Keratinocyte (primary cell): ENCODE results near the gene ARL15.

Source experiments
- EZH2 ChIP-seq: IDR thresholded peaks from one replicate; pipeline ENCODE4 v1.6.1; 2012; ENCODE audit warnings: inconsistent platforms, mild to moderate bottlenecking, low read length, moderate library complexity
- TF ChIP-seq, protein P1 (sequence below), 3 experiments: IDR thresholded peaks in 1 of 3; conservative IDR thresholded peaks in 1 of 3; optimal IDR thresholded peaks in 1 of 3; 2 replicates in 2 of 3; 3 replicates in 1 of 3; pipeline versions ENCODE3 to v1.5.1; 2011; ENCODE audit warnings: low read length in 3 of 3, mild to moderate bottlenecking in 3 of 3, moderate library complexity in 2 of 3, control low read depth in 1 of 3, inconsistent platforms in 1 of 3; ENCODE audit not compliant: insufficient read depth in 2 of 3; ENCODE audit errors: extremely low read depth in 1 of 3

DNA sequence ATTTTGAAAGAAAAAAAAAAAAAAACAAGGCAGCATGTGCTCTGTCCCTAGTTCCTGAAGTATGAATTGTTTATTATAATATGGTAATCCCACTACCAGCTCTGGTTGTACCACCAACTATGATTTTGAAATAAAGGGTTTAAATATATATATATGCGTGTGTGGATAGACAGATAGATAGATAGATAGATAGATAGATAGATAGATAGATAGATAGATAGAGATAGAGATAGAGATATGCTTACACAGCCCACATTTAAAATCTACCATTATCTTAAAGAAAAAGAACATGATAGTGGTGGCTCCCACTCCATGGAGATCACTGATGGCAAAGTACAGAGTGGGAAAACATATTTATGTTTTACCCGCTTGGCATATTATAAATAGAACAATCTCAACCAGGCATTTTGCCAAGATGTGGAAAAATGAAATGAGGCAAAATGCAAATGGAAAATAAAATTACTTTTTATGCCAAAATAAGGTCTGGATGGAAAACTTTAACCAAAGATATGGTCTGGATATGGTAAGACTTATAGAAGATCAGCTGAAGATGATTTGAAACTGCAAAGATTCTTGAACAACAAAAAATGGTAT, 170.0 kb downstream of the ARL15 start:
- TF ChIP-seq, protein P1, sequence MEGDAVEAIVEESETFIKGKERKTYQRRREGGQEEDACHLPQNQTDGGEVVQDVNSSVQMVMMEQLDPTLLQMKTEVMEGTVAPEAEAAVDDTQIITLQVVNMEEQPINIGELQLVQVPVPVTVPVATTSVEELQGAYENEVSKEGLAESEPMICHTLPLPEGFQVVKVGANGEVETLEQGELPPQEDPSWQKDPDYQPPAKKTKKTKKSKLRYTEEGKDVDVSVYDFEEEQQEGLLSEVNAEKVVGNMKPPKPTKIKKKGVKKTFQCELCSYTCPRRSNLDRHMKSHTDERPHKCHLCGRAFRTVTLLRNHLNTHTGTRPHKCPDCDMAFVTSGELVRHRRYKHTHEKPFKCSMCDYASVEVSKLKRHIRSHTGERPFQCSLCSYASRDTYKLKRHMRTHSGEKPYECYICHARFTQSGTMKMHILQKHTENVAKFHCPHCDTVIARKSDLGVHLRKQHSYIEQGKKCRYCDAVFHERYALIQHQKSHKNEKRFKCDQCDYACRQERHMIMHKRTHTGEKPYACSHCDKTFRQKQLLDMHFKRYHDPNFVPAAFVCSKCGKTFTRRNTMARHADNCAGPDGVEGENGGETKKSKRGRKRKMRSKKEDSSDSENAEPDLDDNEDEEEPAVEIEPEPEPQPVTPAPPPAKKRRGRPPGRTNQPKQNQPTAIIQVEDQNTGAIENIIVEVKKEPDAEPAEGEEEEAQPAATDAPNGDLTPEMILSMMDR (optimal IDR thresholded peaks at IDR 0.05 in 1 of 3, IDR thresholded peaks at IDR 0.05 in 1 of 3, conservative IDR thresholded peaks at IDR 0.05 in 1 of 3; ENCODE audit: extremely low read depth in 1 of 3, insufficient read depth in 2 of 3, low read length in 3 of 3) = no peak
- no peak for TF ChIP-seq EZH2
